COLO668 (cell line): ENCODE results near the gene REXO1.

Source experiments
- DNase-seq: peaks from one replicate; lab custom pipeline; 2025; ENCODE audit not compliant: unreplicated experiment; lab: John Stamatoyannopoulos, UW

The REXO1 gene

GRCh38 chr19:1816530-1817298, 31.6 kb downstream of the REXO1 start:
- no peak for DNase-seq

GRCh38 chr19:1815605-1816529, 32.4 kb downstream of the REXO1 start:
- DNase-seq = no peak

- DNase-seq = no peak
Observed at GRCh38 chr19:1814833-1815604, 33.3 kb downstream of the REXO1 start.

- no peak for DNase-seq
Observed at GRCh38 chr19:1814391-1814790, 33.9 kb downstream of the REXO1 start.

GRCh38 chr19:1813192-1814182, 34.8 kb downstream of the REXO1 start:
- no peak for DNase-seq

GRCh38 chr19:1812426-1813191, 35.7 kb downstream of the REXO1 start:
- peak; percentile 81 for DNase-seq

- no peak for DNase-seq
Observed at GRCh38 chr19:1811942-1812425, 36.3 kb downstream of the REXO1 start, which contains the start of gene ATP8B3. Gene ATP8B3 (minus strand): TSS chr19:1812276. CDS start chr19:1811736, 540 bp downstream.

GRCh38 chr19:1811472-1811894, 36.8 kb downstream of the REXO1 start:
- peak; percentile 73 for DNase-seq

GRCh38 chr19:1810439-1811160, 37.7 kb downstream of the REXO1 start:
- DNase-seq = no peak

- no peak for DNase-seq
Observed at GRCh38 chr19:1809678-1810077, 38.6 kb downstream of the REXO1 start.

- no peak for DNase-seq
Observed at GRCh38 chr19:1808395-1808731, 39.9 kb downstream of the REXO1 start.

- peak; percentile 21 for DNase-seq
Observed at GRCh38 chr19:1807695-1808394, 40.4 kb downstream of the REXO1 start.

GRCh38 chr19:1807030-1807694, 41.1 kb downstream of the REXO1 start:
- no peak for DNase-seq

GRCh38 chr19:1806184-1807029, 41.9 kb downstream of the REXO1 start:
- DNase-seq = no peak

GRCh38 chr19:1805401-1806183, 42.7 kb downstream of the REXO1 start:
- no peak for DNase-seq

- DNase-seq = no peak
Observed at GRCh38 chr19:1804858-1805257, 43.4 kb downstream of the REXO1 start.
